OCI-LY7 (cell line): ENCODE data around the gene DGKZ.

ENCODE experiments used
- EZH2phosphoT487 ChIP-seq: fragments of 200-600 bp; sonication (generic); IDR thresholded peaks from 2 replicates; pipeline ENCODE4 v1.6.1; 2018; ENCODE audit warnings: low read depth, borderline replicate concordance, mild to moderate bottlenecking, mixed run types, antibody characterized with exemption, low read length, moderate library complexity, mixed read lengths
- TF ChIP-seq, protein P1 (sequence below): fragments of 200-600 bp; sonication (generic); conservative IDR thresholded peaks from 2 replicates; pipeline ENCODE4 v1.5.1; 2014; ENCODE audit warnings: mild to moderate bottlenecking, antibody characterized with exemption, low read length, moderate library complexity, mixed read lengths

DNA sequence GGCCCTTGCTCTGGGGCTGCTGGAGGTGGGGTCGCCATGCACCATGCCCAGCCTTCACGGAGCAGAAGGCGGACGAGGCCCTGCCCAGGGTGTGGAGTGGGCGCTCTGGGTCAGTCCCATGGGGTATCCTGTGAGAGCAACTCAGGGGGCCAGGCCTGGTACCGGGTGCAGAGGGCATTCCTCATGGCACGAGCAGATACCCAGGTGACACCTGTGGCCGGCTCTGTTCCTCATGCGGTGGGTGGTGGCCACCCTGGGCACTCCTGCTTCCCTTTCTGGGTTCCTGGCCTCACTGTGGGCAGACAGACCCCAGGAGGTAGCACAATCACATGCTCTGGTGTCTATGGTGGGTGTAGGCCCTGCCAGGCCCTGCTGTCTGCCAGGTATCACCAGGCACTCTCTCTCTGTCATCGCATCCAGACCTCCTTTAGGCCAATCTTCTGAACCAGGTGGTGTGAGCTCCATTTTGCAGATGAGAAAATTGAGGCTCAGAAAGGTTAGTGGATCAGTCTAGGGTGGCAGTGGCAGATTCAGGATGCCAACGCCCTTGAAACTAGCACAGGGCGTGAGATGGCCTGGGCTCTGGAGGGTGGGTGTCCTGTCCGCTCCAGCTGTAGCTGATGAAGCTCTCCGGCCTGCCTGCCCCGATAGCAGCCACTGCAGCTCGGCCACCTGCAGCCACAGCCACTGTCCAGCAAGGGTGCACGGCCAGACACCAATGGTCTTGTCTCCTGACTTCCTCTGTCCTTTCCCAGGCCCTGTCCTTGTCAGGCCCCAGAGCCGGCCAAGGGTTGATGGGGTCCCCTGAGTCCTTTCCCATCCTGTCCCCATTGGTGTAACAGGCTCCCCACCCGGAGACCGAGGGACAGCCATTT, 15.1 kb downstream of the DGKZ start:
- TF ChIP-seq, protein P1, sequence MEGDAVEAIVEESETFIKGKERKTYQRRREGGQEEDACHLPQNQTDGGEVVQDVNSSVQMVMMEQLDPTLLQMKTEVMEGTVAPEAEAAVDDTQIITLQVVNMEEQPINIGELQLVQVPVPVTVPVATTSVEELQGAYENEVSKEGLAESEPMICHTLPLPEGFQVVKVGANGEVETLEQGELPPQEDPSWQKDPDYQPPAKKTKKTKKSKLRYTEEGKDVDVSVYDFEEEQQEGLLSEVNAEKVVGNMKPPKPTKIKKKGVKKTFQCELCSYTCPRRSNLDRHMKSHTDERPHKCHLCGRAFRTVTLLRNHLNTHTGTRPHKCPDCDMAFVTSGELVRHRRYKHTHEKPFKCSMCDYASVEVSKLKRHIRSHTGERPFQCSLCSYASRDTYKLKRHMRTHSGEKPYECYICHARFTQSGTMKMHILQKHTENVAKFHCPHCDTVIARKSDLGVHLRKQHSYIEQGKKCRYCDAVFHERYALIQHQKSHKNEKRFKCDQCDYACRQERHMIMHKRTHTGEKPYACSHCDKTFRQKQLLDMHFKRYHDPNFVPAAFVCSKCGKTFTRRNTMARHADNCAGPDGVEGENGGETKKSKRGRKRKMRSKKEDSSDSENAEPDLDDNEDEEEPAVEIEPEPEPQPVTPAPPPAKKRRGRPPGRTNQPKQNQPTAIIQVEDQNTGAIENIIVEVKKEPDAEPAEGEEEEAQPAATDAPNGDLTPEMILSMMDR, result no peak
- no peak for TF ChIP-seq EZH2phosphoT487
